ENCODE measurements around the gene CSF3.
"Not testable (repeated sequence)": the region's sequence is repeated elsewhere in the genome, so short reads cannot be mapped to it uniquely, and the experiment has no call there.

Gene CSF3

DNA sequence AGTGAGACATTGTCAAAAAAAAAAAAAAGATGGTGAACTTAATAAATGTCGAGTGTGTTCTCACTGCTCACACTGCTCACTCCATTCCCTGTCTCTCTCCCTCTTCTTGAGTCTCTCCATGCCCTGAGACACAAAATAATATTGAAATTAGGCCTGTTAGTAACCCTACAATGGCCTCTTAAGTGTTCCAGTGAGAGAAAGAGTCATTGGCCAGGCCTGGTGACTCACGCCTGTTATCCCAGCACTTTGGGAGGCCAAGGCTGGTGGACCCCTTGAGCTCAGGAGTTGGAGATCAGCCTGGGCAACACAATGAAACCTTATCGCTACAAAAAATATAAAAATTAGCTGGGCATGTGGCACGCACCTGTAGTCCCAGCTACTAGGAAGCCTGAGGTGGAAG is 16.2 kb upstream of the CSF3 start:
- DNase-seq: peak; percentile 10

- no peak for DNase-seq
Measured at GRCh38 chr17:40000161-40000560, 15.1 kb upstream of the CSF3 start.

- not testable (repeated sequence) for DNase-seq
Measured at GRCh38 chr17:40001335-40001734, 13.9 kb upstream of the CSF3 start.

DNA sequence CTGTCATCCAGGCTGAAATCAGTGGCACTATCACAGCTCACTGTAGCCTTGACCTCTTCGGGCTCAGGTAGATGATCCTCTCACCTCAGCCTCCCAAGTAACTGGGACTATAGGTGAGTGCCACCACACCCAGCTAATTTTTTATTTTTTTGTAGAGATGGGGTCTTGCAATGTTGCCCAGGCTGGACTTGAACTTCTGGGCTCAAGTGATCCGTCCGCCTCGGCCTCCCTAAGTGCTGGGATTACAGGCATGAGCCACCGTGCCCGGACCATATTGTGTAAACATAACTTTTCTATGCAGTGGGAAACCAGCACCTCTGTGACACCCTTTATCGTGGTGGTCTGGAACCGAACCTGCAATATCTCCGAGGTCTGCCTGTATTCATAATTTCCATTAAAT is 11.2 kb upstream of the CSF3 start:
- no peak for DNase-seq

GRCh38 chr17:40004712-40005111 is 10.5 kb upstream of the CSF3 start:
- no peak for DNase-seq

- DNase-seq: no peak
Measured at GRCh38 chr17:40005520-40005919, 9.7 kb upstream of the CSF3 start.

DNA sequence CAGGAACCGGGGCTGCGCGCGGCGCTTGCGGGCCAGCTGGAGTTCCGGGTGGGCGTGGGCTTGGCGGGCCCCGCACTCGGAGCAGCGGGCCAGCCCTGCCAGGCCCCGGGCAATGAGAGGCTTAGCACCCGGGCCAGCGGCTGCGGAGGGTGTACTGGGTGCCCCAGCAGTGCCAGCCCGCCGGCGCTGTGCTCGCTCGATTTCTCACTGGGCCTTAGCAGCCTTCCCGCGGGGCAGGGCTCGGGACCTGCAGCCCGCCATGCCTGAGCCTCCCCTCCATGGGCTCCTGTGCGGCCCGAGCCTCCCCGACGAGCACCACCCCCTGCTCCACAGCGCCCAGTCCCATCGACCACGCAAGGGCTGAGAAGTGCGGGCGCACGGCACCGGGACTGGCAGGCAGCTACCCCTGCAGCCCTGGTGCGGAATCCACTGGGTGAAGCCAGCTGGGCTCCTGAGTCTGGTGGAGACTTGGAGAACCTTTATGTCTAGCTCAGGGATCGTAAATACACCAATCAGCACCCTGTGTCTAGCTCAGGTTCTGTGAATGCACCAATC is 4.2 kb upstream of the CSF3 start:
- DNase-seq: peak; percentile 46

- DNase-seq: not testable (repeated sequence)
Measured at GRCh38 chr17:40012017-40012647, 3.1 kb upstream of the CSF3 start.

- peak; percentile 38 for DNase-seq
Measured at GRCh38 chr17:40014375-40014980, 762 bp upstream of the CSF3 start.

- DNase-seq: no peak
Measured at GRCh38 chr17:40015998-40016985, 1.1 kb downstream of the CSF3 start.

DNA sequence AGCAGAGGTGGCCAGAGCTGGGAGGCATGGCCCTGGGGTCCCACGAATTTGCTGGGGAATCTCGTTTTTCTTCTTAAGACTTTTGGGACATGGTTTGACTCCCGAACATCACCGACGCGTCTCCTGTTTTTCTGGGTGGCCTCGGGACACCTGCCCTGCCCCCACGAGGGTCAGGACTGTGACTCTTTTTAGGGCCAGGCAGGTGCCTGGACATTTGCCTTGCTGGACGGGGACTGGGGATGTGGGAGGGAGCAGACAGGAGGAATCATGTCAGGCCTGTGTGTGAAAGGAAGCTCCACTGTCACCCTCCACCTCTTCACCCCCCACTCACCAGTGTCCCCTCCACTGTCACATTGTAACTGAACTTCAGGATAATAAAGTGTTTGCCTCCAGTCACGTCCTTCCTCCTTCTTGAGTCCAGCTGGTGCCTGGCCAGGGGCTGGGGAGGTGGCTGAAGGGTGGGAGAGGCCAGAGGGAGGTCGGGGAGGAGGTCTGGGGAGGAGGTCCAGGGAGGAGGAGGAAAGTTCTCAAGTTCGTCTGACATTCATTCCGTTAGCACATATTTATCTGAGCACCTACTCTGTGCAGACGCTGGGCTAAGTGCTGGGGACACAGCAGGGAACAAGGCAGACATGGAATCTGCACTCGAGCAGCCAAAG is 2.3 kb downstream of the CSF3 start:
- DNase-seq: no peak

- no peak for DNase-seq
Measured at GRCh38 chr17:40018211-40019121, 3.2 kb downstream of the CSF3 start.

- no peak for DNase-seq
Measured at GRCh38 chr17:40019140-40019991, 4.1 kb downstream of the CSF3 start.

GRCh38 chr17:40020146-40020545 is 4.9 kb downstream of the CSF3 start:
- no peak for DNase-seq

DNA sequence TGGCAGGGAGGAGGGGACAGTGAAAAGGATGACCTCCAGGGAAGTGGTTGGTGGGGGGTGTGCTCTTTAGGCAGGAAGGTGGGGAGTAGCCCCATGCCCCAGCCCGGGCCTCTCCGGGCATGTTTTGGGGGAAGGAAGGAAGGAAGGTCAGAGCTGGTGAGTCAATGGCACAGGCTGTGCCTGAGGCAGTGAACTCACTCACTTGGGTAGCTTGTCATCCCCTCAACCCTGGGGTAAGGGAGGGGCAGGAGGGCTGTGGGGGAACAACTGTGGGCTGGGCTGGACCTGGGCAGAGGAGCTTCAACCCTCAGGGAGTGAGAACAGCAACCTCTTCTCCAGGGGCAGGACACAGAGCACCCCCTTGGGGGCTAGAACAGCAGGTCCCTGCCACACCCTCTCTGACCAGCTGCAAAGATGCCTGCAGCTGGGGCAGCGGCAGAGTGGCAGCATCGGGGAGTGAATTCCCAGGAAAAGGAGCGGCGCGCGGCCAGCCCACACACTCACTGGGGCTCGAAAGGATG is 6.3 kb downstream of the CSF3 start:
- no peak for DNase-seq

DNA sequence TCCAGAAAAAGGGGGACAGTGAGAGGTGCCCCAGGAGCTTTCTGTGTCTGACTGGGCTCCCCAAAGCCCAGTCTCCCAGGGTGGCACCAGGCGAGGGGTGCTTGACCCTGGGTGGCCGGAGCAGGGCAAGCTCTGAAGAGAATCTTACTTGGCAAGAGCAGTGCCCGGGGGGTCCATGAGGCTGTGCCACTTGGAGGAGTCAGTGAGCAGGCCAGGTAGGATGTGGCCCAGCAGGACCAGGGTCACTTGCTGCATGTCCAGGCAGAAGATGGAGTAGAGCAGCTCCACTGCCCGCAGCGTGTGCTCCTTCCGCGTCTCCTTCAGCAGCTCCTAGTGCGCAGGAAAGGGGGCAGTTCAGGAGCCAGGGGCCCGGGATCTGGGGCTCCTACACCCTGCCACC is 7.3 kb downstream of the CSF3 start:
- no peak for DNase-seq

GRCh38 chr17:40022961-40023541 is 7.8 kb downstream of the CSF3 start:
- peak; percentile 19 for DNase-seq

DNA sequence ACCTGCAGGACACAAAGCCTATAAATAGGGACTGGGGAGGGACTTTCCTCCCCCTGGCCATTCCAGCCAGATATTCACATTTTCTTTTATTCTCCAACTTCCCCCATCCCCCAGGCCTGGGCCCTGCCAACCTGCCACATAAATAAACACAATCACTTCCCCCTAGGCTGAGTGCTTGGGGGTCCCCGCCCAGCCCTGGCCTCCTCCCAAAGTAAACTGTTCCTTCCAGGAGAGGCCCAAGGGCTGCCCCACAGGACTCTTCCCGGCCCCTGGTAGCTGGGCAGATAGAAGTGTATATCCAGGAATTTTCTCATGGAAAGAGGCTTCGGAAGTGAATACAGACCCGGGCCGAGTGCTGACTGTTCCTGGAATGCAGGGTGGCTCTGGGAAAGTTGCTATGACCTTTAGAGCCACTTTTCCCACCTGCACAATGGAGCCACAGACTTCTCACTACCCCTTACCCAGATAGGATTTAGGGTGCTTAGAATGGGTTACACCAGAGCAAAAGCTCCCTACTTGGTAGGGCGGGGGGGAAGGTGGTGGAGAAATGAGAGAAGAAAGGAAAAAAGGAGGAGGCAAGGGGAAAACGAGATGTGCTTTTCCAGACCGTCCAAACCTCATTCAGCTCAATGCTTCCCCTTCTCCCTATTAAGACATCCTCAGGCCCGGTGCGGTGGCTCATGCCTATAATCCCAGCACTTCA is 8.5 kb downstream of the CSF3 start:
- DNase-seq: peak; percentile 39

GRCh38 chr17:40024901-40025300 is 9.7 kb downstream of the CSF3 start:
- DNase-seq: no peak

GRCh38 chr17:40025559-40025958 is 10.3 kb downstream of the CSF3 start:
- no peak for DNase-seq
